Cardiac muscle cell (in vitro differentiated cells and primary cell): Measurements from ENCODE around the gene JARID2. TPM values are rescaled to one million over a fixed set of nuclear protein-coding genes. Genes with fewer than 3 reads are reported as not detected.
A peak's percentile ranks its signal among the peaks of the same experiment; 100 is the strongest.

Experiments used
- DNase-seq, 2 donors: peaks; one replicate each; pipeline versions ENCODE4 v3.0.0 to v3.0.0-alpha.2; 2010 to 2017; ENCODE audit warnings: low read depth in 1 of 2, low spot score in 1 of 2
- H3K27ac ChIP-seq: fragments of 200-600 bp; sonication (generic); 2 replicates; pipeline ENCODE4 v1.5.1; 2016
- H3K27me3 ChIP-seq: fragments of 200-600 bp; sonication (generic); 2 replicates; pipeline ENCODE4 v1.6.0; 2016; ENCODE audit warnings: control low read depth
- H3K36me3 ChIP-seq: fragments of 200-600 bp; sonication (generic); 2 replicates; pipeline ENCODE4 v1.5.1; 2016; ENCODE audit warnings: control low read depth
- H3K4me1 ChIP-seq: fragments of 200-600 bp; sonication (generic); 2 replicates; pipeline ENCODE4 v1.8.1; 2017; ENCODE audit warnings: low read depth, mild to moderate bottlenecking, mixed run types
- H3K4me3 ChIP-seq: fragments of 200-600 bp; sonication (generic); 2 replicates; pipeline ENCODE4 v1.5.1; 2016; ENCODE audit warnings: mild to moderate bottlenecking
- H3K9me3 ChIP-seq: fragments of 200-600 bp; sonication (generic); 2 replicates; pipeline ENCODE4 v1.5.1; 2017; ENCODE audit warnings: low read depth, mild to moderate bottlenecking, control low read depth
- CTCF ChIP-seq: IDR thresholded peaks from 2 replicates; pipeline ENCODE4 v1.5.1; 2012; ENCODE audit warnings: low read depth, mild to moderate bottlenecking, low read length
- polyA plus RNA-seq: library from polyadenylated mRNA; unstranded; fragments of >200 nt; fragmentation: Nextera tagmentation; extraction: Ambion mirVana; gene quantifications from 2 replicates; pipeline ENCODE4 v1.2.1, GENCODE V29; 2016
- total RNA-seq: library from RNA; depleted of rRNA; stranded (reverse); fragments of >200 nt; gene quantifications from 2 replicates; pipeline ENCODE4 v1.2.3, GENCODE V29; 2016

Gene JARID2
- total and polyA plus RNA-seq, 2 experiments from 2014 or later, result 9.7 to 26.4 TPM

GRCh38 chr6:15325540-15325955, 79.7 kb downstream of the JARID2 start:
- no peak for TF ChIP-seq CTCF
- no peak for DNase-seq
- Histone ChIP-seq H3K27me3 (no peaks in the 10 kb centered on the region), H3K9me3 (no peaks in the 10 kb centered on the region), H3K36me3 (no peaks in the 10 kb centered on the region), H3K4me1 (peaks cover 14% of the 10 kb centered on the region), H3K4me3 (no peak overlapping the region), H3K27ac (no peak overlapping the region)

- H3K4me1 ChIP-seq, result peaks cover 14% of the 10 kb centered on the region
- H3K27ac ChIP-seq, result no peak overlapping the region
- H3K27me3 ChIP-seq, result no peaks in the 10 kb centered on the region
- TF ChIP-seq CTCF, result no peak
- no peak for DNase-seq
- H3K36me3 ChIP-seq, result no peaks in the 10 kb centered on the region
- no peaks in the 10 kb centered on the region for H3K9me3 ChIP-seq
- H3K4me3 ChIP-seq, result no peak overlapping the region
Observed at GRCh38 chr6:15326067-15326614, 80.3 kb downstream of the JARID2 start.

GRCh38 chr6:15327271-15327670, 81.4 kb downstream of the JARID2 start:
- no peaks in the 10 kb centered on the region for H3K36me3 ChIP-seq
- H3K27me3 ChIP-seq, result no peaks in the 10 kb centered on the region
- H3K27ac ChIP-seq, result no peak overlapping the region
- no peaks in the 10 kb centered on the region for H3K9me3 ChIP-seq
- peaks cover 19% of the 10 kb centered on the region for H3K4me1 ChIP-seq
- peak; percentile 23 for TF ChIP-seq CTCF
- no peak overlapping the region for H3K4me3 ChIP-seq
- no peak for DNase-seq

DNA sequence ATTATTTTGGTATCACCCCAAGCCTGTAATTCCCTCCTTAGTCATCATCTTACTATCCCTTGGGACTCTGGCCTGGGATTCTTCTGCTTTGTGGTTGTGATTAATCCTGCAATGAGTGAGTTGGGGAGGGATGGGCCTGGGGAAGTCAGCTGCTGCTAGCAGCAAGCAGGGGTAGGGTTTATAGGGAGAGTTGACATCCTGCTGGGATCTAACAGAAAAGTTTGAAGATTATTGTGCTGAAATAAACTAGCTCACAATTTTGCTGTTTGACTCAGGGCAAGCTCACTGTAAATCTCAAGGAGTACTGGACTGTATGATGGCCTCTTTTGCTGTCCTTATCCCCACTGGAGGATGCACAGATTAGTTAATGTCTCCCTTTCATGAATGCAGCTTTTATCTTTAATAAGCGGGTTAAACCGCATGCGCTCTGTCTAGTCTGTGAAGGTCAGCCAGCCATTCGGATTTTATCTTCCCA, 83.4 kb downstream of the JARID2 start:
- Histone ChIP-seq H3K36me3 (no peaks in the 10 kb centered on the region), H3K27ac (no peak overlapping the region), H3K4me1 (peaks cover 23% of the 10 kb centered on the region), H3K4me3 (no peak overlapping the region), H3K27me3 (no peaks in the 10 kb centered on the region), H3K9me3 (no peaks in the 10 kb centered on the region)
- no peak for TF ChIP-seq CTCF
- peak in 1 of 2 donors; percentile 89 for DNase-seq

GRCh38 chr6:15330174-15330944, 84.5 kb downstream of the JARID2 start:
- H3K36me3 ChIP-seq, result no peaks in the 10 kb centered on the region
- no peak for TF ChIP-seq CTCF
- no peak for DNase-seq
- no peaks in the 10 kb centered on the region for H3K27me3 ChIP-seq
- no peak overlapping the region for H3K27ac ChIP-seq
- H3K4me3 ChIP-seq, result no peak overlapping the region
- H3K9me3 ChIP-seq, result no peaks in the 10 kb centered on the region
- H3K4me1 ChIP-seq, result peaks cover 23% of the 10 kb centered on the region
